IMR-90 (cell line): Measurements from ENCODE around the gene WDR70. TPM values are rescaled to one million over a fixed set of nuclear protein-coding genes. Genes with fewer than 3 reads are reported as not detected.

Experiments used
- ATAC-seq: fragments of 200-7000 bp; cut with Tn5 transposase; 2 replicates; pipeline ENCODE4 v1.9.1; 2020; ENCODE audit warnings: low read depth, mild to moderate bottlenecking, moderate library complexity
- BruUV-seq: library from RNA; stranded (reverse); fragments of 400-500 nt; replicated peaks from 2 replicates; lab custom pipeline; 2021; lab: Mats Ljungman, UMichigan
- CTCF ChIA-PET: fragments of 300-600 bp; formaldehyde crosslinking; extraction: SDS; loops from one replicate; lab custom pipeline; 2021; ENCODE audit warnings: antibody characterized with exemption; lab: Yijun Ruan, JAX
- POLR2A ChIA-PET: fragments of 300-600 bp; sonication (Branson Sonifier 250); formaldehyde crosslinking; loops from one replicate; lab custom pipeline; 2022; ENCODE audit warnings: antibody characterized with exemption; ENCODE audit not compliant: unreplicated experiment; lab: Charles Lee
- DNase-seq: peaks from one replicate; pipeline ENCODE4 v3.0.0; 2013
- H2AFZ ChIP-seq: replicated peaks from 2 replicates; pipeline ENCODE3; 2013; ENCODE audit warnings: low read length, mild to moderate bottlenecking; ENCODE audit not compliant: poor library complexity
- H2AK5ac ChIP-seq: 2 replicates; pipeline ENCODE4 v1.6.1; 2013; ENCODE audit warnings: low read depth, low read length, inconsistent platforms
- H2AK9ac ChIP-seq: replicated peaks from 2 replicates; pipeline ENCODE3; 2013; ENCODE audit warnings: mild to moderate bottlenecking, low read depth, low read length, moderate library complexity; ENCODE audit not compliant: poor library complexity
- H2BK120ac ChIP-seq: 2 replicates; pipeline ENCODE4 v1.6.1; 2013; ENCODE audit warnings: low read depth, low read length, inconsistent platforms
- H2BK15ac ChIP-seq: 3 replicates; pipeline ENCODE4 v1.6.1; 2013; ENCODE audit warnings: low read depth, low read length, inconsistent platforms
- H2BK20ac ChIP-seq: 2 replicates; pipeline ENCODE4 v1.6.1; 2013; ENCODE audit warnings: low read depth, mild to moderate bottlenecking, inconsistent platforms, low read length, moderate library complexity
- H2BK5ac ChIP-seq: 2 replicates; pipeline ENCODE4 v1.6.1; 2013; ENCODE audit warnings: mild to moderate bottlenecking, low read depth, low read length, inconsistent platforms; ENCODE audit not compliant: poor library complexity, severe bottlenecking
- H3K14ac ChIP-seq: replicated peaks from 2 replicates; pipeline ENCODE4 v1.6.1; 2013; ENCODE audit warnings: low read depth, low read length, inconsistent platforms
- H3K18ac ChIP-seq: 2 replicates; pipeline ENCODE4 v1.6.1; 2013; ENCODE audit warnings: low read depth, low read length, control low read depth
- H3K23ac ChIP-seq: 2 replicates; pipeline ENCODE4 v1.6.1; 2013; ENCODE audit warnings: low read depth, low read length, inconsistent platforms
- H3K27ac ChIP-seq: 2 replicates; pipeline ENCODE4 v1.5.1; 2013; ENCODE audit warnings: mild to moderate bottlenecking, control low read depth, low read length; ENCODE audit not compliant: insufficient read depth
- H3K27me3 ChIP-seq: 2 replicates; pipeline ENCODE4 v1.6.1; 2013; ENCODE audit warnings: low read length; ENCODE audit not compliant: control insufficient read depth, insufficient read depth
- H3K36me3 ChIP-seq: 2 replicates; pipeline ENCODE4 v1.6.1; 2013; ENCODE audit warnings: low read length, mixed read lengths; ENCODE audit not compliant: control insufficient read depth, insufficient read depth
- H3K4ac ChIP-seq: 2 replicates; pipeline ENCODE4 v1.6.1; 2013; ENCODE audit warnings: low read depth, low read length, inconsistent platforms
- H3K4me1 ChIP-seq: 2 replicates; pipeline ENCODE4 v1.6.1; 2013; ENCODE audit warnings: low read length, mixed read lengths; ENCODE audit not compliant: control insufficient read depth, insufficient read depth
- H3K4me2 ChIP-seq: 2 replicates; pipeline ENCODE4 v1.6.1; 2013; ENCODE audit warnings: low read depth, mild to moderate bottlenecking, control low read depth, low read length, moderate library complexity
- H3K4me3 ChIP-seq: 2 replicates; pipeline ENCODE4 v1.5.1; 2013; ENCODE audit warnings: low read depth, mild to moderate bottlenecking, control low read depth, low read length, moderate library complexity; ENCODE audit not compliant: insufficient read depth
- H3K56ac ChIP-seq: 2 replicates; pipeline ENCODE4 v1.6.1; 2013; ENCODE audit warnings: low read length, inconsistent platforms; ENCODE audit not compliant: insufficient read depth; ENCODE audit errors: extremely low read depth
- H3K79me1 ChIP-seq, 2 experiments: 2 replicates each; pipeline ENCODE4 v1.6.1; 2013; ENCODE audit warnings: low read length in 2 of 2, inconsistent platforms in 1 of 2, low read depth in 1 of 2
- H3K9ac ChIP-seq: 2 replicates; pipeline ENCODE4 v1.6.1; 2013; ENCODE audit warnings: low read depth, low read length, control low read depth
- H3K9me1 ChIP-seq: 2 replicates; pipeline ENCODE4 v1.6.1; 2013; ENCODE audit warnings: low read length, inconsistent platforms; ENCODE audit not compliant: insufficient read depth
- H3K9me3 ChIP-seq: 2 replicates; pipeline ENCODE4 v1.6.1; 2013; ENCODE audit warnings: low read length; ENCODE audit not compliant: control insufficient read depth, insufficient read depth
- H4K20me1 ChIP-seq: 2 replicates; pipeline ENCODE4 v1.6.1; 2013; ENCODE audit warnings: low read length, inconsistent platforms; ENCODE audit not compliant: insufficient read depth
- H4K5ac ChIP-seq: 2 replicates; pipeline ENCODE4 v1.6.1; 2013; ENCODE audit warnings: mild to moderate bottlenecking, low read depth, low read length, control low read depth
- H4K8ac ChIP-seq, 2 experiments: 2 replicates each; pipeline ENCODE4 v1.6.1; 2013; ENCODE audit warnings: low read depth in 2 of 2, low read length in 2 of 2, control low read depth in 1 of 2, inconsistent platforms in 1 of 2
- H4K91ac ChIP-seq: 2 replicates; pipeline ENCODE4 v1.6.1; 2013; ENCODE audit warnings: low read depth, low read length, inconsistent platforms; ENCODE audit not compliant: insufficient read depth
- BHLHE40 ChIP-seq: fragments of 150-350 bp; IDR thresholded peaks from 2 replicates; pipeline ENCODE4 v1.6.1; 2016; ENCODE audit warnings: mild to moderate bottlenecking, low read depth, low read length
- CEBPB ChIP-seq: IDR thresholded peaks from 2 replicates; pipeline ENCODE4 v1.6.1; 2012; ENCODE audit warnings: low read depth, low read length, improper control_type of control experiment
- CHD1 ChIP-seq: IDR thresholded peaks from 2 replicates; pipeline ENCODE4 v1.6.1; 2012; ENCODE audit warnings: low read depth, low read length, improper control_type of control experiment
- MAFK ChIP-seq: IDR thresholded peaks from 2 replicates; pipeline ENCODE4 v1.6.1; 2012; ENCODE audit warnings: low read depth, low read length, improper control_type of control experiment
- RCOR1 ChIP-seq: IDR thresholded peaks from 2 replicates; pipeline ENCODE4 v1.6.1; 2012; ENCODE audit warnings: mild to moderate bottlenecking, low read length, improper control_type of control experiment; ENCODE audit not compliant: insufficient replicate concordance
- WGBS, 2 experiments: methylation state at CpG; one replicate each; pipeline versions ENCODE4 v1.1.5 to v1.1.7; 2013; ENCODE audit warnings: missing lambda C conversion rate in 2 of 2; ENCODE audit not compliant: insufficient read length in 1 of 2; ENCODE audit errors: extremely low coverage in 2 of 2; 5-methylcytosine and 5-hydroxymethylcytosine counted together
- dilution Hi-C: fragments of 300-500 bp; cut with HindIII; formaldehyde crosslinking; loops from one replicate; pipeline ENCODE4 v1.14.3; 2018; ENCODE audit warnings: low sequenced_read_pairs; ENCODE audit not compliant: unreplicated experiment
- in situ Hi-C: fragments of 300-500 bp; cut with MboI; formaldehyde crosslinking; loops from 3 replicates; pipeline ENCODE4 v1.14.3; 2019; ENCODE audit warnings: low sequenced_read_pairs, inconsistent platforms, mixed read lengths
- intact Hi-C: fragments of 100-400 bp; cut with micrococcal nuclease; formaldehyde crosslinking; loops from 2 replicates; pipeline ENCODE4 v1.10.0; 2022
- polyA plus RNA-seq, 3 experiments: library from polyadenylated mRNA; depleted of rRNA; stranded (reverse); fragments of >200 nt; gene quantifications; 2 replicates each; pipeline ENCODE4 v1.2.3, GENCODE V29; 2012; ENCODE audit warnings: low replicate concordance in 1 of 3
- total RNA-seq: library from RNA; depleted of rRNA; stranded (reverse); fragments of >200 nt; gene quantifications from 2 replicates; pipeline ENCODE4 v1.2.3, GENCODE V29; 2012

WDR70 gene
- total and polyA plus RNA-seq, 2 of the 4 experiments (the other 2 are of a cell fraction): 16.7 to 29.9 TPM

DNA sequence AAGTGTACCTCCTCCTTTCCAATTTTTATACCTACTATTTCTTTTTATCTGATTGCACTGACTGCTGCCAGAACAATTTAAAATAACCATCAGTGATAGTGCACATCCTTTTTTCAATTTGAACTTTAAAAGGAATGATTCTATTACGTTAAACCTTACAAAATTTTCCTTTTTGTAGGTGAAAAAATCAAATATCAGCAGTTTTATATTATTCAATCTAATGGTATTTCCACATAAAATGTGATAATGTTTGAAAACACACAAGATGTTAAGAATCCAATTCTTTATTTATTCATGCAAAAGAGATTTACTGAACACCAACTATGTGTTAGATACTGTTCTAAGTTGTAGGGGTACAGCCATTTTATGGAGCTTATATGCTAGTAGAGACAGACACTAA, 355.0 kb downstream of the WDR70 start:
- no peak overlapping the region for H3K9ac ChIP-seq
- no peak overlapping the region for H3K56ac ChIP-seq
- intact Hi-C loops (no loop called here), dilution Hi-C loops (no loop called here), in situ Hi-C loops (no loop called here)
- H3K14ac ChIP-seq: no peak overlapping the region
- H2BK5ac ChIP-seq: no peak overlapping the region
- H3K9me1 ChIP-seq: 0 out of 2 replicates have a peak, but pooled peaks cover 3% of the 10 kb centered on the region
- no peak overlapping the region for H4K91ac ChIP-seq
- H3K27me3 ChIP-seq: no peaks in the 10 kb centered on the region
- H3K79me1 ChIP-seq: no peaks in the 10 kb centered on the region
- no peak overlapping the region for H3K4me2 ChIP-seq
- no peak overlapping the region for H2BK20ac ChIP-seq
- no peak overlapping the region for H2BK15ac ChIP-seq
- H2AK5ac ChIP-seq: no peak overlapping the region
- H4K5ac ChIP-seq: no peak overlapping the region
- H3K4me1 ChIP-seq: peaks cover 7% of the 10 kb centered on the region
- ATAC-seq: no peak
- TF ChIP-seq RCOR1: no peak
- TF ChIP-seq BHLHE40: no peak
- no peak for TF ChIP-seq CEBPB
- TF ChIP-seq MAFK: 0 out of 2 replicates have a peak, but pooled peaks have one; percentile 22
- TF ChIP-seq CHD1: no peak
- H3K4me3 ChIP-seq: no peak overlapping the region
- no peak overlapping the region for H3K4ac ChIP-seq
- no peak overlapping the region for H2AFZ ChIP-seq
- H3K9me3 ChIP-seq: no peaks in the 10 kb centered on the region
- DNase-seq: no peak
- H2BK120ac ChIP-seq: no peak overlapping the region
- no peak overlapping the region for H4K8ac ChIP-seq
- BruUV-seq: no TSS peak
- no peaks in the 10 kb centered on the region for H4K20me1 ChIP-seq
- POLR2A ChIA-PET: no interaction called here
- H3K27ac ChIP-seq: no peak overlapping the region
- no CpG with 5 or more reads among the region's 1 CpG for WGBS, 2 experiments
- no peaks in the 10 kb centered on the region for H3K36me3 ChIP-seq
- H3K23ac ChIP-seq: no peak overlapping the region
- H3K18ac ChIP-seq: no peak overlapping the region
- CTCF ChIA-PET: interaction anchor here (1.6 kb wide), 1 partner anchor 11 kb away, joined by 7 read pairs; no protein-coding TSS in a partner anchor
- no peak overlapping the region for H2AK9ac ChIP-seq
